AG04450 (cell line): ENCODE measurements around the gene FOXC2. TPM values are rescaled to one million over a fixed set of nuclear protein-coding genes. Genes with fewer than 3 reads are reported as not detected.

ENCODE experiments used
- CTCF ChIA-PET: fragments of 300-600, 350-600 bp; formaldehyde crosslinking; extraction: SDS; loops from one replicate; lab custom pipeline; 2022; ENCODE audit warnings: antibody characterized with exemption, inconsistent platforms; lab: Charles Lee
- POLR2A ChIA-PET: fragments of 350-600 bp; formaldehyde crosslinking; extraction: SDS; loops from one replicate; lab custom pipeline; 2021; ENCODE audit warnings: antibody characterized with exemption, inconsistent platforms; lab: Yijun Ruan, JAX
- DNase-seq: peaks from one replicate; pipeline ENCODE4 v3.0.0-alpha.2; 2011; ENCODE audit warnings: low read depth, low spot score
- H3K27ac ChIP-seq: one replicate; pipeline ENCODE4 v1.5.1; 2012; ENCODE audit warnings: low read depth, low read length, control low read depth
- H3K27me3 ChIP-seq: one replicate; pipeline ENCODE4 v1.6.0; 2012; ENCODE audit warnings: low read length; ENCODE audit not compliant: control insufficient read depth, insufficient read depth
- H3K4me3 ChIP-seq: 2 replicates; pipeline ENCODE4 v1.5.1; 2011; ENCODE audit warnings: mild to moderate bottlenecking, low read depth, low read length, control low read depth
- H3K9me3 ChIP-seq: 2 replicates; pipeline ENCODE4 v1.5.1; 2012; ENCODE audit warnings: low read length; ENCODE audit not compliant: control insufficient read depth, insufficient read depth
- CTCF ChIP-seq: IDR thresholded peaks from 2 replicates; pipeline ENCODE4 v1.5.1; 2011; ENCODE audit warnings: low read depth, low read length, control low read depth, inconsistent platforms
- polyA plus RNA-seq: library from polyadenylated mRNA; depleted of rRNA; stranded (reverse); fragments of >200 nt; gene quantifications from 2 replicates; pipeline ENCODE4 v1.2.3, GENCODE V29; 2011

FOXC2 gene
- polyA plus RNA-seq, 1 experiment: 0.79 TPM

GRCh38 chr16:86522634-86523033 is 44.0 kb upstream of the FOXC2 start:
- DNase-seq: no peak
- Histone ChIP-seq H3K27ac (no peak overlapping the region), H3K4me3 (no peak overlapping the region), H3K27me3 (no peaks in the 10 kb centered on the region), H3K9me3 (peaks cover 3% of the 10 kb centered on the region; the same call in 1 of the 2 replicates)
- TF ChIP-seq CTCF: no peak
- CTCF ChIA-PET: no interaction called here
- POLR2A ChIA-PET: no interaction called here

DNA sequence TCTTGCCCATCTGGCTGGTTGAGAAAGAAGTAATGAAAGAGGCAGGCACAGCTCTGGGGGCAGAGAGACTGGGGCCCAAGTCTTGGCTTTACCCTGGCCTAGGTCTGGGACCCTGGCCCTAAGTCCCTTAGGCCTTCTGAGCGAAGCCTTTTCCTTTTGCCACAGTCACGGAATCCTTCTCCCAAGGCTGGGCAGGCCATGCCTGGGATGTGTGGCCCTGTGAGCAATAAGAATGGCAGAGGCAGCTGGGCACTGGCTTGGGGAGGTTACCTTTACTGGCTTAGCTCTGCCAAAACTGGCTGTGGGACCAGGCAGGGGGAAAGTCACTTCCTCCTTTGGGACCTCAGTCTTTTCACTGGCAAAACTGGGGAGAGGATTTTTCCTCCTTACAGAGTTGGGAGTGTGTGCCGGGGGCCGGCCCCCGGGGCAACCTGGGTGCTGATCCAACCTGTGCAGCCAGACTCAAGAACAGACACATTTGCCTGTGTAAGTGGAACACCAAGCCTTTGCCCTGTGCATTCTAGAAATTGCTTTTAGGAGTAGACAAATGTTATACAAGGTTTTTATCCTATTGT is 43.4 kb upstream of the FOXC2 start:
- Histone ChIP-seq H3K27me3 (no peaks in the 10 kb centered on the region), H3K27ac (no peak overlapping the region), H3K4me3 (no peak overlapping the region), H3K9me3 (peaks cover 8% of the 10 kb centered on the region; the same call in 1 of the 2 replicates)
- no peak for DNase-seq
- ChIA-PET CTCF (no interaction called here), POLR2A (no interaction called here)
- no peak for TF ChIP-seq CTCF

- CTCF ChIA-PET: no interaction called here
- peaks cover 12% of the 10 kb centered on the region; the same call in 1 of the 2 replicates for H3K9me3 ChIP-seq
- no peaks in the 10 kb centered on the region for H3K27me3 ChIP-seq
Measured at GRCh38 chr16:86524029-86524428, 42.6 kb upstream of the FOXC2 start.

DNA sequence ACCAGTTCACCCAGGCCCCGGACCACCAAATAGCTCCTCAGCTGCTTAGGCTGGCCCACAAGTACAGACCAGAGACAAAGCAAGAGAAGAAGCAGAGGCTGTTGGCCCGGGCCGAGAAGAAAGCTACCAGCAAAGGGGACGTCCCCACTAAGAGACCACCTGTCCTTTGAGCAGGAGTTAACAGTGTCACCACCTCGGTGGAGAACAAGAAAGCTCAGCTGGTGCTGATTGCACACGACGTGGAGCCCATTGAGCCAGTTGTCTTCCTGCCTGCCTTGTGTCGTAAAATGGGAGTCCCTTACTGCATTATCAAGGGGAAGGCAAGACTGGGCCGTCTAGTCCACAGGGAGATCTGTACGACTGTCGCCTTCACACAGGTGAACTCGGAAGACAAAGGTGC is 40.9 kb upstream of the FOXC2 start:
- no peak for TF ChIP-seq CTCF
- POLR2A ChIA-PET: no interaction called here
- DNase-seq: no peak
- Histone ChIP-seq H3K9me3 (peaks cover 12% of the 10 kb centered on the region; the same call in 1 of the 2 replicates), H3K27ac (no peak overlapping the region), H3K27me3 (no peaks in the 10 kb centered on the region), H3K4me3 (no peak overlapping the region)
- CTCF ChIA-PET: interaction anchor here (0.6 to 1.4 kb wide), 3 partner anchors 433 to 707 kb away, joined by 3 to 5 read pairs (median 4); no protein-coding TSS in a partner anchor

More at GRCh38 chr16:86524029-86524428, 42.6 kb upstream of the FOXC2 start:
- DNase-seq: no peak
- no peak for TF ChIP-seq CTCF
- Histone ChIP-seq H3K4me3 (no peak overlapping the region), H3K27ac (no peak overlapping the region)
- POLR2A ChIA-PET: no interaction called here

GRCh38 chr16:86527366-86527765 is 39.3 kb upstream of the FOXC2 start:
- no peak for TF ChIP-seq CTCF
- CTCF ChIA-PET: interaction anchor here (1.4 kb wide), 1 partner anchor 10 kb away, joined by 4 read pairs; no protein-coding TSS in a partner anchor
- Histone ChIP-seq H3K27ac (no peak overlapping the region), H3K4me3 (no peak overlapping the region), H3K9me3 (peaks cover 12% of the 10 kb centered on the region; the same call in 1 of the 2 replicates), H3K27me3 (no peaks in the 10 kb centered on the region)
- POLR2A ChIA-PET: no interaction called here
- no peak for DNase-seq
